ENCODE data around the gene DAB2.

Gene DAB2

DNA sequence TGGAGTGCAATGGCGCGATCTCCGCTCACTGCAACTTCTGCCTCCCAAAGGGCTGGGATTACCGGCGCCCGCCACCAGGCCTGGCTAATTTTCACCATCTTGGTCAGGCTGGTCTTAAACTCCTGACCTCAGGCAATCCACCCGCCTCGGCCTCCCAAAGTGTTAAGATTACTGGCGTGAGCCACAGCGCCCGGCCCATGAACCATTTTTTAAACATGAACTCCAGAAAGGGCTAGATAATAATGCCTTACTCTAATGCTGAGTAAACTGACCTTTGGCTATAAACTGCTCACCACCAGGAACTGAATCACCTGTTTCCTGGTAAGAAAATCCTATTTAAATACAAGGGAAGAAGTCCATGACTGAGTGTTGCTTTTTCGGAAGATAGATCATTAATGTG is 23.2 kb upstream of the DAB2 start:
- no peak for DNase-seq

DNA sequence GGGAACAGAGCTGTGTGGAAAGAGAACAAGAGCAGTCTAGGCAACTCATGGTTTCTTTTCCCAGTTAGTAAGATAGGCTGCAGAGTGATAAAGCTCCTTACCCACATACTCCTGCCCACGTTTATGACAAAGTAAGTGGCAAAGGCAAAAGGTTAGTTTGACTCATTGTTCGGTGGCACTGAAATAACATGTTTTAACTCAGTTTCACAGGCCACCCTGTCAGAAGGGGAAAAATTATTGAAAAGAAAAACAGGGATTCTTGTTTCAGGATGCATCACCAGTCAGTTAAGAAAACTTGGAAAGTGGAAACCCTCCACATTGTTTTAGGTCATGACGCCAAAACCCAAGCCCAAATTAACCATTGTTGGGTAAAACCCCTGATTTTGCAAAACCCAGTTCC is 22.3 kb upstream of the DAB2 start:
- DNase-seq = peak in 1 of 3 donors; percentile 32

DNA sequence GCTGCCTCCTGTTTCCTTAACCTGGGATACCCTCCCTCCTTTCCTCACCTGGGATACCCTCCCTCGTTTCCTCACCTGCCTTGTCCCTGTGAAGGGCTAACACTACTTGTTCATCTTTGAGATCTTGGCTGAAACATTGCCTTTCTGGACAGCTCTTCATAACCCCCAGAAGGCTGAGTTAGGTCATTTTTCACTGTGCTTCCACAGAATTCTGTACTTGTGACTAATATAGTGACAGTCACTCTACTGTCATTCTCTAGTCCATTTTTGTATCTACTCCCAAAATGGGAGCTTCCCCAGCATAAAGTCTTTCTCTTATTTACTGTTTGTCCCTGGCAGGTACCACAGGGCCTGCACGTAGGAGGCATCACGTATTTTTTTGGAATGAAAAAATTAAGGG is 21.5 kb upstream of the DAB2 start:
- DNase-seq = peak in 2 of 3 donors; percentile 38 to 45

DNA sequence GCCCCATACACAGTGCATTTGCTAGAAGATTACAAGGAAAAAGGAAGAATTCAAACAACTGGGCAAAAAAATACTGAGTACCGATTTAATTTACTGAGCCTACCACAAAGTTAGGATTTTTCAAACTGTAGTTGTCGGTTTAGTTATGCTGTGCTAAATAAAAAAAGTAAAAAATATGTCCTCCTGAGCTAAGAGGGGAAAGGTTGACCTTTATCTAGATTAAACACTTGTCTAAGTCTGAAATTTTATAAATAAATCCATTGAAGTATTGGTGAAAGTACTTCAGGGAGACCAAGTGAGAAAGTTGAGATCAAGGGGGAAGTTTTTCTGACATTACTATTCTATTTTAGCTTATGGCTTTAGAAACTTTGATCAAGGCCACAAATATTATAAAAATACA is 19.1 kb upstream of the DAB2 start:
- no peak for DNase-seq

DNA sequence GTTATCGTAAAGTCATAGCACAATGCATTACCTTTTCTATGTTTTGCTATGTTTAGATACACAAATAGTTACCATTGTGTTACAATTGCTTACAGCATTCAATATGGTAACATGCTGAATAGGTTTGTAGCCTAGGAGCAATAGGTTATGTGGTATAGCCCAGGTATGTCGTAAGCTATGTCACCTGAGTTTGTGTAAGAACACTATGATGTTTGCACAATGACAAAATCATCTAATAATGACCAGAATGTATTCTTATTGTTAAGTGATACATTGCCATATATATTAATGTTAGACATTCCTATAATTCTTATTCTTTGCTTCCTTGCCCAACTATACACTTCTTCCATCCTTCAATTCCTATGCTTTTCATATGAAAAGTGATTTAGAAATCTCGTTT is 18.2 kb upstream of the DAB2 start:
- DNase-seq = no peak

DNA sequence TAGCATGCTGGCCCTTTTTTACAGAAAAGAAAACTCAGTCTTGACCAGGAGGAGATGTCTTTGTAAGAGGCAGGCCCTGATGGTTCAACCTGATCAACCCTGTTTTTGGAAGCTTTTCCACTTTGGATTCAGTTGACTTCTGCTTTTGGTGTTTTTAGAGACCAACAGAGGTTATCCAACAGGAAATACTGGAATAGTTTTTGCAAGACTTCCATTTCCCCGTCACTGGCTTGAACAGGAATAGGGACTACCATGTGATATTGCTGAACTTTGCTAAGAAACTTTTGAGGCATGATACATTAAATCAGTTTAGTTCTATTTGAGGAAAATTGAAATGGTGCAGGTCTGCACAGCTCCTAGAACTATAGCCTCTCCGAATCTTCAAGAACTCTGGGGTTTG is 17.1 kb upstream of the DAB2 start:
- no peak for DNase-seq

DNA sequence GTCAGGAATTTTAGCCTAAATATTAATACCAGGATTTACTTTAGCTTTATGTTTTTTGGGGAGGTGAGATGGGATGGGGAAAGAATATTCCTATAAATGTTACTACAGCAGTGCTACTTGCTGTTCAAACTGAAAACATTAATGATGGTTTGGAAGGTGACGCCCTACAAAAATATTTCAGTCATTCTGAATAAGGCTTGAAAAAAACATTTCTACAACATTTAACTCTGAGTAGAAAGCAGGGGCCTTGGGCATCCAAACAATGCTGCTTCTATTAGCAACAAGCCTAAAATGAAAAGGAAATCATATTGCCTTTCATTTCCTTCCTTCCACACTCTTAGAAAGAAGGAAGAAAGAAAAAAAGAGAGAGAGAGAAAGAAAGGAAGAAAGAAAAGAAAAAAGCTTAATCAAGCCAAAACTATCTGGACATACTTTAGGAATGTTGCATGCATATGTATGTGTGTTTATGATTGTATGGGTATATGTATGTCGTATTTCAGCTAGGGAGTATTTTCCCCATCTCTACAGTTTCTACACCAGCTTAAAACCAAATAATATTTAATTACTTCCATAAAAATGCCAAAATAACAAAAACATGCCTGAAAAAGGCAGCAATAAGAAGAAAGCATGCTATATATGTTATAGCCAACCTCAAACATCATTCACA is 16.3 kb upstream of the DAB2 start:
- DNase-seq = no peak

DNA sequence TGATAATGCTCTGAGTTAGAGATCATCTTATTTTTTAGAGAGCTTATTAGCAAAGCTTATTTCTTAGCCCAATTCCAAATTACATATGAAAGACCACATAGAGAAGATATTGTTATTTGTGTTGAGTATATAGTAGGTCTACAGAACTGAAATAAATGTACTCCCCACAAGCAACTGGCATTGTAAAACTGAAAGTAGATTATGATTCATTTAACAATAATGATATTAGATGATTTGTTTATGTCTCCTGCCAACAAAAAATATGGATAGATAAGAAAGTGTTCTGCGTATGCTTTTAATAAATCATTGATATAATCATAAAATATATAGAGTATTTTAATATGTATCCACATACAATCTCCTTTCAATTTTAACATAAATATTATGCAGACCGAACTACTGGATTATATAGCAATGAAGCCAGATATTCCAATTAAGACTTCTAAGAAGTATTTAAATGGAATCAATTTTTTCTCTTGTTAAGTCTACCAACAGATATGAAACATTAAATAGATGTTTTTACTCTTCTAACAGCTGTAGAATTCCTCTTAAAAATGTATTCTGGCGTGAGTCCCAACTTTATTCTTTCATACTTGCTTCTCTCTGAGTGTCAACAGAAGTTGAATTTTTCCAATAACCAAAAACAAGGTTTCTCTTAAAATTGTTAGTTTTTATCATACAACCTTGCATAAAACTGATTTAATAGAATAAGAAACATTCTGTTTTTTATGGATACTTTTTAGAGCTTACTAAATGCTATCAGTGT is 15.6 kb upstream of the DAB2 start:
- DNase-seq = no peak

DNA sequence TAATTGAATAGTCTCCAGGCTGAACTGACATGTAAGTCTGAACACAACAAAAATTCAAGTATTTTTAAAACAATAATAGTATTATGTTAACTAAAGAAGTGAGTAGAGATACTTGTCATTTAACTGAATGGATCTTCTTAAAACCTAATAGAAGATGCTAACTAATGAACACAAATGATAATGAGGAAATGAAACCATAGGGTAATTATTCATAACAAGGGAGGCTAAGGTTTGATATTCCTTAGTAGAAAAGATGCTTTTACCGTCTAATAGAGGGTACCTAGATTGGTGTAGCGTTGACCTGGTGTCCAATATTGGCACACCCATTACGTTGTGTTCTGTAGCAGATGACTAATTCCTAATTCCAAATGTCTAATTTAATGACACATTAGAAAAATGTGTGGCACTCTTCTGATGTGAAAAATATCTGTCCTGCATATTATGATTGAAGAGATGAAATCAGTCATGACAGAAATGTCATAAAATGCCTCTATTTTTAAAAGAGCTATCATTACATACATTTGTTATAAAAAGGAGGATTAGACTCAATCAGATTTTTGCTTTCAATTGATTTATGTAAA is 14.9 kb upstream of the DAB2 start:
- DNase-seq = no peak

DNA sequence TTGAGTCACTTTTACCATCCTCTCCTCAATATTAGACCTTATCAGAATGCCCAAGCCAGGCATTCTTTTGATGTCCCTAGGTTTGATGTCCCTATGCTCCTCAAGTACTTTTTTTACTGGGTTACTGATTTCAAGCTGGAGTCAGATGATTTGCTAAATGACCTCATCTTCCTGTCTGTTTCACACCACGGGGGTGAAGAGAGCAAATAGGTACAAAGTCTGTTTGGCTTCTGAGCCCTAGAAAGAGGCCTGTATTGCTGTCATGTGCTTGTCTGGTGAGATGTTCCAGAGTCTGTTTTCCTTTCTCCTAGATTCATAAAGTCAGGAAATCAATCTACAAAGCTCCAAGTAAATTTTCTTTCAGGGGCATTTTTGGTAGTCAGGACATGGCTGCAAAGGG is 12.7 kb upstream of the DAB2 start:
- DNase-seq = peak in 2 of 3 donors; percentile 35 to 44

DNA sequence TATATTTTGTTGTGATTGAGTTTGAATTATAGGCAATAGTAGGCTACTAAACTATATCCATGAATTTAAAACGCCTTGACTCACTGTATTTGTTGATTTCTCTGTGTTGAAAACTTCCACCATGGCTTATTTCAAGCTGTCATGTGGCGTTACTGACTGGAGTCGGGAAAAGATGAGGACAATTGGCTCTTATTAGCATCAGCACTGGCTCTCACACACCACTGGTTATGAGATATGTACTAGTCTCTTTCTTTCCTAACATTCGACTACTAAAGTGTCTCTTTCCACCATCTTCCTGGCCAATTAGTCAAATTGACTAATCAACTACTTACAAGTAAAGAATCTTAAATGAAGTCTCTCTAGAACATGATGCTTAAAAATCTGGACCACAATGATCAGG is 9.1 kb upstream of the DAB2 start:
- DNase-seq = no peak

DNA sequence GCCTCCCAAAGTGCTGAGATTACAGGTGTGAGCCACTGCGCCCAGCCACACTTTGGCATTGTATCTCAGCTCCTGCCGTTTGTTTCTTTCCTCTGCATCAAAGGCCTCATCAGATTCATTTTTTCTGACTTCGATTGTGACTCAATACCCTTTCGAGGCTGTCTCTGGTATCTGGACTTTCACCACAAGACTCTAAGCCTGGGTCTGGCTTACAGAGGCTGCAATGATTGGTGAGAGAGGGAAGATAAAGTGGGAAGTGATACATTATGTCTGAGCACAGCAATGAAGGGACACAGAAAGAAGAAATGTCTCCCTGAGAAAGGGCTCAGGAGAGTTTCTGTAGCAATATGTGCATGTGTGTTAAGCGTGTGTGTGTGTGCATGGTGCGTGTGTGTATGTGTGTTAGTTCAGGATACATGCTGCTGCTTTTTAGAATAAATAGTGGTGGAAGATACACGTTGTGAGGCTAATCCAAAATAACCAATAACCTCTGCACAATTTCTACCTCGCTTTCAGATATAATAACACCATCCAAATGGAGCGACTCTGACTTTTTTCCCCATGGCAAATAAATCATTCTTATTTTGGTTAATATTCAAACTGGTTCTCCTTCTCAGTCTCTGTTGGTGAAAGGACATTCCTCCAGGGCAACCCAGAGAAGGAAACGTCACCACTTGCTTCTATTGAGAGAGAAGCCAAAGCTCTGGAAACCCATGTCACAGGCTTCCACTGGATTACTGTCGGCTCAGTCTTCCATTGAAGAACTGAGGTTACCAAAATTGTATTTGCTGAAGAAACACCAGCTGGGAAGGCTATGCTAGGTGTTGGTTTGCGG is 8.1 kb upstream of the DAB2 start:
- DNase-seq = peak in 2 of 3 donors; percentile 35 to 47

DNA sequence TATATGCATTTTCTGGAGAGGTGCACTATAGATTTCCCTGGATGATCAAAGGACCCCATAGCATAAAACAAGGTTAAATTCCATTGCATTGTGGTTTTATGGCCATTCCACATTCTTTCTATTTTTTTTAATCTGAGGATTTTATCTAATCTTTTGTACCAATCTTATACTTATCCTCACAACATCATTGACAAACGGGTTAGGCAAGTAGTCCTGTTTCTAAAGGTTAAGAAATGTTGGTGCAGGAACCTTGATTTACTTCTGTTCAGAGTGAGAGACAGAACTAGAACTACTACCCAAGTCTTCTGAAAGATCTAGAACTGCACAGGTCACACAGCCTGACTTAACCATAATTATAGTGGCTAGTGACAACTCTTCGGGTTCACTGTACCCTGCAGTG is 5.7 kb upstream of the DAB2 start:
- no peak for DNase-seq

DNA sequence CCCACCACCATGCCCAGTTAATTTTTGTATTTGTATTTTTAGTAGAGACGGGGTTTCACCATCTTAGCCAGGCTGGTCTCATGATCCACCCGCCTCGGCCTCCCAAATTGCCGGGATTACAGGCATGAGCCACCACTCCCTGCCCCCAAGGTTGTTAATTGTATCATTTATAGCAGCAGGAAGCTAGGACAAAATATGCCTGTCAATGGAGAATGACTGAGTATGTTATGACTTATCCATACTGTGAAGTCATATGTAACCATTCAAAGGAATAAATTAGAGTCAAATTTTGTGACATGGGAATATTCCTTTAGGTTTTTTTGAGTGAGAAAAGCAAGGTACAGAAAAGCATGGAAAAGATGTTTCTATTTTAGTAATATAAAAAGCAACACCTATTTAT is 3.9 kb upstream of the DAB2 start:
- DNase-seq = peak in 1 of 3 donors; percentile 63

DNA sequence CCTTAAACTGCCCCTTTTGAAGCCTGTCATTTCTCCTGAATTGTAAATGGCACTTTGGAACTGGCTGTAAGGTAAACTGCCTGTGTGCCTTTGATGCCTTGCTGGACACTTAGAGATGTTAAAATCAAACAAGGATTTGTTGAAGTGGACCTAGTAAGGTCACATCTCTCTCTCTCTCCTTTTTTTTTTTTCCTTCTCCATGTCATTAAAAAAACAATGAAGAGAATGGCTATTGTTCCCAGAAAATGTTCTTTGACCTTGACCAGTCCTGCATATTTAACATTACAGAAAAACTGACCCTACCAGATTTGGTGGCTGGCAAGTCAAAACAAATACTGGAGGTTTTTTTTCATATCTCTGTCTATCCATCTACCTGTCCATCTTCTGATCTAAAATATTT is 2.9 kb upstream of the DAB2 start:
- DNase-seq = no peak

DNA sequence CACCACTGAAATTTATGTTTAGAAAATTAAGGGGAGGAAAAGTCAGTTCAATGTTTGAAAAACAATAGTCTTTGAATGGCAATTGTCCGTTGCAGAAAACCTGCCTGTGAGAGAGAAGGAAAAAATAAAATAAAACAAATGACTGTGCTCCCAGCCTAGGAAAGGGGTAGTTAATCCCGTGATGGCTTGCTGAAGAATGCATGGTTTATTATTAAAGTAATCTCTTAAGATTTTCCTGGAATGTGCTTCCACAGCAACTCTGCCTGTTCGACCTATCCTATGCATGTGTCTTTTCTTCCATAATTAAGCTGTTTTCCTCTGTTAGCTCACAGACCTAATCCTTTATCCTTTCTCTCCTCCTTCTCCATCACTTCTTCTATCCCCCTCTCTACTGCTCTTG is 2.4 kb upstream of the DAB2 start:
- no peak for DNase-seq

DNA sequence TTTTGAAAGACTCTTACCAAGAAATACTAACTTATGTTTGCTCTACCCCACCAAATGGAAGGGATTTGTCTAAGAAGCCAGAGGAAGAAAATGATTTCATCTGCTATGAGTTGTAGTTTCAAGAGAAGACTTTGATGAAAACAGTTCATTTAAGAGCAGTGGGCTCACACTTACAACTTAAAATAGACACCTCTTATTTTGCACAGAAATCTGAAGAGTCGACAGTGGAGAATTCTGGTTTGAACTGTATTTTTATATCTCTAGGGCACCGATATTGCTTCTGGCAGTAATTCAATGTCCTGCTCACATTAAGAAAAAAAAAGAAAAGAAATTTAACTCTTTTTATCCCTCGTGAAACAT is 1.9 kb upstream of the DAB2 start:
- no peak for DNase-seq

DNA sequence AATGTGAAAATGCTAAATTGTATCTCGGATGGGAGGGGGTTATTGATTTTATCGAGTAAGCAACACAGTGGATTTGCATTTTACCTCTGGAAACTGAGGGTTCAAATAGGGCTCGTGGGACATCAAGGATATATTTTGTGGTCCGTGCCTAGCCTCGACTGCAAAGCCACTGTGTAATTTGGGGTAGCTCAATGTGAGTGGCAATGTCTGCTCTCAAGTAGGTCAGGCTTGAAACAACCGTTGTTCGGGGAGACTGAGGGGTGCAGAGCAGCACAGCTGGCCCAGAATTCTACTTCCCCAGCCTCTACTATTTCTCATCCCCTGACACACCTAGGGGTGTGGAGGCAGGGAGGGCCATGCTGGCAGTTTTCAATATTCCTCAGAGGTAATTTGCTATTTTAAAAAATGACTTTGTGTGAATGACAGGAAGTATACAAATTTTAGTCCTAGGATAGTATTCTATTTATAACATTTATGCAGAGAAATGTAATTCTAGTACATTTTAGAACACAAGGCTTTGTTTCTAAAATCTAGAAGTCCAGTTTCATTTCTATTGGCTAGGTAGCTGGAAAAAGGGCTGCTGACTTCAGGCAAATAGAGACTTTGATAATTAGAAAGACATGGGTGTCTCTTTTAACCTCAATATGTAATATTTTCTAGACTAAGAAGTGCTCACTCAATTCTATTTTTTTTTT is 1.4 kb upstream of the DAB2 start:
- no peak for DNase-seq

DNA sequence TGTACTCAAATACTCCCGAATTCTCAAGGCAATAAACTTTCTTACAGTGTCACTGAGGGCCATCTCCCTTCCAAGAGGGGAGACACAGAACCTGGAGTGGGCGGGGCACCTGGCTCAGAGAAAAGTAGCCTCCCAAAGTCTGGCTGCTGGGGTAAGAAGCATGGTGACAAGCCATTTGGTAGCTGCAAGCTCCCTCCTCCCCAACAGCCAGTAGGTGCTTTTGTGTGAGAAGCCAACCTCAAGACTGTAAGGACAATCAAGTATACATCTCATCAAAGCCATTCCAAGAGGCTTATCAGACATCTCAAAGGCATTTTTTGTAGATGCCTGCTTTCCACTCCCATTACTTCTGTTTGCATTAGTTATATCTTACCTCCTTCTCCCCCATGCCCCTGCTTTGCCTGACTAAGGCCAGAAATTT is 1.4 kb downstream of the DAB2 start:
- no peak for DNase-seq

DNA sequence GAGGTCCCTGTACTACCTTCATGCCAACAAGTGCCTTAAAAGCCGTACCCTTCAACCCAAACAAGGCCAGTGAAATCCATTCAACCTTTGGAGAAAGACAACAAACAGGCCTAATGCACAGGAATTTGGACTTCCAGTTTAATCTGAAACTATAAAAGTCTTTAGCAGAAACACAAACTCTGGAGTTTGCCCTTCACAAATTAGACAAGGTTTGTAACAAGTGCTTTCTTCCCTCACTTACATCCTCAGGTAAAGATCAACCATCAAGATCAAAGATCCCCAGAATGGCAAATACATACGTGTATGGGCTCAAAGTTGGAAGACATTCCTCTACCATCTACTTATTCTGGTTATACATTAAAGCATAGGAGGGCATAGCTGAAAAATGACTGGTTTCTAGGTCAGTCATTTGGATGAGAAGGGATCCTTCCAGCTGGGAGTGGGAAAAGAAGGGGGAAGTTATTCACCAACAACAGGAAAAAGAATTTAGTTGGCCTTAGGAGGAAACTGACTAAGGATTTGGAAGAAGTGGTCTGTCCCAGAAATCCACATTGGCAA is 2.0 kb downstream of the DAB2 start:
- DNase-seq = no peak

DNA sequence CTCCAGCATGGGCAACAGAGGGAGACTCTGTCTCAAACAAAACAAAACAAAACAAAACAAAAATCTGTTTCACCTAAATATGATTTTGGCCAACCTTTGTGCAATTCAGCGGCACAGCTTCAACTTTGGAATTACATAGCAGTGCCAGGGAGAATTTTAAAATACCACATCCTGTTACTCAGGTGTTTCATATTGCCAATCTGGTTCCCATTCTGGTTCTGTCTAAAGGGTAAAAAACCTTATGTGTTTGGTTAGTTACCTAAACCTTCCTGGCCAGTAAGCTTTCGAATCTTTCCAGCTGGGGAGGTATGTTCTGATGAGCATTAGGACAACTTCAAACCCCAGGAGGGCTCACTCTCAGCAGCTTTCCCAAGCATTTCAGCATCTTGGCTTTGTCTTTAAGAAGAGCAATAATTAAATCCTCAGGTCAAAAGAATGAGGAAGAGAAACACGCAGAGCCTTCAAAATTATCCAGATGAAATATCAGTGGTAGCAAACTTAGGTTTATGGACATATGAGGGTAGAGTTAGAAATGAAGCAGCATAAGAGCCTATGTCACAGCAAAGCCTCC is 2.7 kb downstream of the DAB2 start:
- no peak for DNase-seq

DNA sequence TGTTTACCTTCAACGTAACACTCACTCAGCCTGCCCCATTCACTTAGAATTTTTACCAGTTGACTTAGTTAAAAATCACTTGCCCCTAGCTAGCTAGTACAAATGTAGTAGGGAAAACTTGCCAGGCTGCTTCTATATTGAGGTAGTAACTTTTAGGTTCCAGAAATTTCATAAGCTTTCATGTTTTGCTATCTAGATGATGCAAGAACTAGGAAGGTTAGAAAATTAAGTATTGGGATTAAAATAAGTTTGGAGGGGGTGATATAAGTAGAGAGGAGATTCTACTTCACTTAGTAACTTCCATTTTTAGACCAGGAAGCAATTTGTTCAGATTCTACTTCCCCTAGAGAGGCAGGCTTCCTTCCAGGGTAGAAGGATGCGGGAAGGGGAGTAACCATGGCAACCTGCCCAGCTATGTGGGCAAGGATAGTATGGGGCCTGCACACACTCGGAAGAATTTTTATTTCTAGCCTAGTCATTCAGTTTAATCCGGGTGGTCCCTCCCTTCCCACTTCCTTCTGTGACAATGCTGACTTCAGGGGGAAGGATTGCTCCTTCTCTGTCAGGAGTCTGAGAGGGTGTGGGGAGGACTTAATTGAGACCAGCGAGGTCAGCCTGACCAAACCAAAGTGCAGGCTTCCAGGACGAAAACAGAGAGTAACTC is 4.2 kb downstream of the DAB2 start:
- DNase-seq = peak; percentile 51 to 65 (median 59)

Measured in suppressor macrophage treated with lipopolysaccharide for 1 hour (primary cell).